Astrocyte of the cerebellum (primary cell): Measurements from ENCODE around the gene EFCAB11.

Source experiments
- DNase-seq: peaks from one replicate; pipeline ENCODE4 v3.0.0-alpha.2; 2011; ENCODE audit warnings: low read depth
- H3K4me3 ChIP-seq: 2 replicates; pipeline ENCODE4 v1.5.1; 2011; ENCODE audit warnings: mild to moderate bottlenecking, low read depth, low read length, moderate library complexity
- CTCF ChIP-seq: IDR thresholded peaks from 2 replicates; pipeline ENCODE4 v1.5.1; 2012; ENCODE audit warnings: low read length, low read depth, moderate library complexity, mild to moderate bottlenecking; ENCODE audit errors: missing control alignments
- in situ Hi-C: cut with HindIII; loops from 2 replicates; pipeline ENCODE4 v1.10.0; 2017; ENCODE audit warnings: low sequenced_read_pairs

Gene EFCAB11

GRCh38 chr14:89954070-89955021 is at the start of gene EFCAB11:
Gene EFCAB11, minus strand, starts transcription at chr14:89954730. Its CDS starts 70 bp downstream, at chr14:89954660.
- peak; percentile 16 for TF ChIP-seq CTCF
- DNase-seq: peak; percentile 99
- H3K4me3 ChIP-seq: peak within 1 kb of the TSS; percentile 64
- in situ Hi-C loops: no loop called here

DNA sequence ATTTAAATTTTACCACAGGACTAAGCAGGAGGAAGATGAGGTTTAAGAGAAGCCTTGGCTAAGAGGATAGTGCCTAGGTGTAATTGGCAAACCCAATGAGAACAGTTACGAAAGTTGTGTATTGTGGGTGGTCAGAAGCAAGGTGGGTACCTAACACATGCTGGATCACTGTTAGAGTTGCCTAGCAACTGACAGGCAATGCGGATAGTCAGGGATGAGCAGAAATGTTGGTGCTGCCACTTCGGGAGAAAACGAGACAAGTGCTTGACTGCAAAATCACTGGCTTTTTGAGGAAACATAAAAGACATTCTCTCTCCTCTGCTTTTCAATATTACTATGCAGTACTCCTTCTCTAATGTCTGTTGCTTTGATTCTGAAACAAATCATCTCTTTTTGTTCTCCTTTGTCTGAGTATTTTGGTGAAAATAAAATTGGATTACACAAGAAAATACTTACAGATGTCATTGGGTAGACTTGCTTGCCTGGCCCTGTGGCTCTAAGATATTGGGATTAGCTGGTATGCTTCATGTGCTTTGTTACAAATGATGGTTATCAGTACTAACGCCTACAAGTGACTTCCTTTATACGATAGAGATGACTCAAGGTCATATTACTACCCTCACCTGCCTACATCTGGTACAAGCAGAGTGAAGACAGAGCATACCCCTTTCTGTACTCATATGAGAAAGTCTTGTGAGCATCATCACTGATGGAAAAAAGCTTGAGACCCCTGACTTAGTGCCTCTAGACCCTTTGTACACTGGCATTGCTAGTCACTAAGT is 49.2 kb upstream of the EFCAB11 start:
- TF ChIP-seq CTCF: no peak
- in situ Hi-C loops: no loop called here
- DNase-seq: no peak
- H3K4me3 ChIP-seq: no peak overlapping the region

DNA sequence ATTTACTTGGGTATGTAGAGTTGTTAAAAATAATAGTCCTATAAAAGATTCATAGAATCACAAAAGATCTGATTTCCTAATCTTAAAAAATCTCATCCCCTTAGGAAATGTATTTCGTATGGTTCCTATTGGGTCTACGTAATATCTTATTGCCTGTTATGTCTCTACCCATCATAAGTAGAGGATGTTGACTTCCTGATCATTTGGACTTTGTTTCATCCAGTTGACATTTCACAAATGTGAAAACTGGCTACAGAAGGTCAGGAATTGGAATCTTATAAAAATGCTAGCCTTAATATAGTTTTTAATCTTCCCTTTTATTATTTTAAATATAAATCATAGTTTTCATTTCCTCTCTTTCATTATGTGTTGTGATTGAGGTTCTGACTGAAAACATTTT is 46.4 kb upstream of the EFCAB11 start:
- no peak overlapping the region for H3K4me3 ChIP-seq
- in situ Hi-C loops: no loop called here
- DNase-seq: no peak
- TF ChIP-seq CTCF: no peak

- DNase-seq: no peak
- in situ Hi-C loops: no loop called here
- no peak for TF ChIP-seq CTCF
- no peak overlapping the region for H3K4me3 ChIP-seq
Observed at GRCh38 chr14:89996963-89997362, 42.4 kb upstream of the EFCAB11 start.

GRCh38 chr14:89992273-89992672 is 37.7 kb upstream of the EFCAB11 start:
- no peak for DNase-seq
- no peak overlapping the region for H3K4me3 ChIP-seq
- in situ Hi-C loops: no loop called here
- no peak for TF ChIP-seq CTCF

DNA sequence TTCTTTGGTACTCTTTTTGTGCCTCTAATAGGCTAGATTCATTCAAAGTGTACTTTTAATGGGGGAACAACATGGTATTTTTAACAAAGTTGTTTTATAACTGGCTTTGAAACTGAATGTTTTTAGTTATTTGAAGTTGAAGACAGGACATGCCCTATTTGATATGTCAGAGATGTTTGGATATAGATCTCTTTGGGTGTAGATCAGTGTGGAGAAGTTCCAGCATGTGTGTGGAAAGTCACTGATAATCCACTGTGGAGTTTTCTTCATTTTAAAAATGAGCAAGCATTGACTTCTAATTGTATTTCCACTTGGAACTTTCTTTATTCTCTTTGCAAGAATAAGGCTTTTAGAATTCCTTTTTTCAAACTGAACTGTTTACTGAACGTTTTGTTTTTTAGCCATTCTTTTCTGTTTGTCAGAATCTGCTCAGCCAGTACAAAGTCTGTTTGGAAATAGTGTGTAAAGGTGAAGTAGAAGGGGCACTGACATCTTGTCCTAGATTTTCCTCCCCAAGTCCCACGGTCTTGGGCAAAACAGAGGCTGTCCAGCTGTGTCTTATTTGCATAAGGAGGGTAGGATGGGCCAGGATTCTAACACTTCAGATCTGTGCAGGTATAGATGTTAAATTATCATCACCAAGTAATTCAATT is 36.2 kb upstream of the EFCAB11 start:
- H3K4me3 ChIP-seq: no peak overlapping the region
- no peak for DNase-seq
- TF ChIP-seq CTCF: no peak
- in situ Hi-C loops: no loop called here
